ENCODE data around the gene PAPPA.

Gene PAPPA

DNA sequence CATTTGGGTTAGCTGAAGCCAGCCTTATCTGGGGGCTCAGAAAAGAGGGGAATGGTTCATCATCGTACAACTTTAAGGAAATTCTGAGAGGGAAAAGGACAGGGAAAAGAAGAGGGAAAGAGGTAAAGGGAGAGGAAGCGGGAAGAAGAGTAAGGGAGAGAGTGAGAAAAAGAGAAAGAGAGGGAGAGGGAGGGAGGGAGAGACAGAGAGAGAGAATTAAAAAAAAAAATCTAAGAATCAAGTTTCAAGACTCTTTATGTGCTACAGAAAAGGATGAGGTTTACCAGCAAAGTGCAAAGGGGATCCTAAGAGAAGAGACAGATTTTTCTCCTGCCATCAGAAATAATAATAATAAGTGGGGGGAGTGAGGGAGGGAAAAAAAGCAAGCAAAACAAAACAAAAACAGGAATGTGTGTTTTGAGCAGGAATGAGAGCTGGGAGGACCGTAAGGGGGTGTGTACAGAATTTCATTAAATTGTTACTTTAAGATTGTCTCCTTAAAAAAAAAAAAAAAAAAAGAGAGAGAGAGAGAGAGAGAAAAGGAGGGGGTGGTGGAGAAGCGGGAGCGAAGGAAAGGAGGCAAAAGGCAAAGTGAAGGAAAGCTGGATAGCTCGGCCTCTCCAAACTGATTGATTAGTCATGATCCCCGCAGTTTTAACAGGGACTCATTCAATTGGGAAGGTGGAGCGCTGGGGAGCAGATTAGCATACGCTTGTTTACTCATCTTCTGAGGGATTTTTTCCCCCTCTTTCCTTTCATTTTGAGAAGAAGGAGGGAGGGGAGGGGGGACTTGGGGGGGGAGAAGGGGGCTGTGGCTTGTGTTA, 438 bp upstream of the PAPPA start:
- peak; percentile 80 for DNase-seq (ENCODE audit: low read depth)

DNA sequence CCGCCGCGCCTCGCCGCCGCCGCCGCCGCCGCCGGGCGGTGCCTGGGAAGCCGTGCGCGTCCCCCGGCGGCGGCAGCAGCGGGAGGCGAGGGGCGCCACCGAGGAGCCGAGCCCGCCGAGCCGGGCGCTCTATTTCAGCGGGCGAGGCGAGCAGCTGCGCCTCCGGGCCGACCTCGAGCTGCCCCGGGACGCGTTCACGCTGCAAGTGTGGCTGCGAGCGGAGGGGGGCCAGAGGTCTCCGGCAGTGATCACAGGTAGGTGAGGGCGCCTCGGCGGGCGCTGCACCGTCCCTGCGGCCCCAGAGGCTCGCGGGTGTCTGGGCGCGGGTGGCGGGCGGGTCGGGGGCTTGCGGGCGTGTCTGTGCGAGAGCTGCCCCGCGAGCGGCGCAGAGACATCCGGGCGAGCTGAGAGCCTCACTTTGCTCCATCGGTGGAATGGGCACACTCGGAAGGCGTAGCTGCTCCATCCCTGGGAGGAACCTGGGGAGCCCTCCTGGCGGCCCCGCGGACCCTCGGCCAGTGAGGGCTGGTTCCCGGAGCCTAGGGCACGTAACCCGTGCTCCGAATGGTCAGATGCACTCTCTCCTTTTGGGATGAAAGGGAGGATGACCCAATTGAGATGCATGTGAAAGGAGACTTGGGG, 864 bp downstream of the PAPPA start:
- DNase-seq (ENCODE audit: low read depth): no peak

DNA sequence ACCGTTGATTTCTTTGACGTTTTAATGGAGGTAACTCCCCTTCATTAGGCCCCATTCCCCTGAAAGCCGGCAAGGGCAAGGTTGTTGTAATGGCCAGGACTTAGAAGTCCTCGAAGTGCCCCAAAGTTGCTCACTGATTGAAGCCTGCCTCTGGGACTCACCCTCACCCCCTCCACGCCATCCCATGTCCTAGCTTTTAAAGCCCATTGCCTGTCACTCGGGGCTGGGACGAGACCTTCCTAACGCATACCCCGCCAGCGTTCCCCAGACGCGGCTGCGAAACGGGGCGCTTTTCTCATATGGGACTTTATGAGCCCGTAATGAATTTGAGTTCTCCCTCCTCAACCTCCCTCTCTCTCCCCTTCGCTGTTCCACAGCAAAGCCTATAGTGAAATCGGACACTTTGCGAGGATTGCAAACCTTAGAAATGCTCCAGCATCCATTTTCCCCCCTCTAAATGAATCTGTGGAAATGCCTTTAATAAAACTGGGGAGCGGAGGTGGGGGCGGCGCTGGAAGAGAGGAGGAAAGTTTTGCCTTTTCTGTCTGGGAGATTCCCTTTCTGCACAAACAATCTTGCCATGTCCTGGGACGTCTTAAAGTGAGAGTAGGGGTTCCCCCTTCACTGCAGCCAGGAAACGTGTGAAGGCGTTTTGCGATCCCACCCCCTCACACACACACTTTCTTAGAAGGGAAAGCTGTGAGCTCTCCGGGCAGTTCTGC, 1.5 kb downstream of the PAPPA start:
- DNase-seq (ENCODE audit: low read depth): peak; percentile 55

DNA sequence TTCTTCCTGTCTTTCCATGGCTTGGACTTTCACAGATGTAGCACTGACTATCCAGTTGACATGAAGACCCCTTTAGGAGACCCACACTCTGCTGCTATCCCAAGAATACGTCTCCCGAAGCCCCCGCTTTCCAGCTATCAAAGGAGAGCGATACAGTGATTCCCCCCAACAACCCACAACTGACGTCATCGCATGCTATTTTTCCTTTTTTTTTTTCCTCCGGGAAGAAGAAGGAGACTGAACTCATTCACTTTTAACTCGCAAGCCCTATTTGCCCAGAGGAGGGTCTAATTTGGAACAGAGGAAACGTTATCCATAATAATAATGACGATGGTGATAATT, 2.1 kb downstream of the PAPPA start:
- peak; percentile 38 for DNase-seq (ENCODE audit: low read depth)

DNA sequence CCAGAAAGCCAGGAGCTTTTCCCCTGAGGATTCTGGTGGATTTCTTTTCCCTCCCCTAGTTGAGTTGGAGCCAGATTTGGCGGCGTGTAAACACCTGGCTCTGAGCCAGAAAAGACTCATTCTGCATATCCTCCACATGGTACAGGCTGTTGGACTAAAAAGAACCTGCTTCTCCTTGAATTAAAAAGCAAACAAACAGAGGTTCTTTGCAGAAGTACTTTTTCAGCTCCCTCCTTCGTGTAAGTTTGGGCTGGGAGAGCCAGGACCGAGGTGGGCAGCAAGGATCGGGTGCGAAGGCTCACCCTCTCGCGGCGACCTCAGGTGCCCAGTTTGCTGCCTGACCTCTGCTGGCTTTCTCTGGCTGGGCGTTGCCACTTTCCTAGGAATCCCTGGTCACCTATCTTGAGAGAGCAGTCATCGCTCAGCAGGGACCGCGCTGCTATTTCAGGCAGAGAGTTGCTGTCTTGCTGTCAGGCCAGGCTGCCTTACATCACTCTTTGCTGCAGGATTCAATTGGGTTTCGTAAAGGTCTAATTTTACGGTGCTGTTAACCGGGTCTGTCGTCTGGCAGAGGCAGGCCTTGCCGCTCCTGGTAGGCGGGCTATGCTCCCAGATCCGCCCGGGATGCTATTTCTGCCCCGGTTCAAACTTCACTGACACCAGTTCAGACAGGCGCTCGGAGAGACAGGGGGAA, 3.2 kb downstream of the PAPPA start:
- peak; percentile 89 for DNase-seq (ENCODE audit: low read depth)

DNA sequence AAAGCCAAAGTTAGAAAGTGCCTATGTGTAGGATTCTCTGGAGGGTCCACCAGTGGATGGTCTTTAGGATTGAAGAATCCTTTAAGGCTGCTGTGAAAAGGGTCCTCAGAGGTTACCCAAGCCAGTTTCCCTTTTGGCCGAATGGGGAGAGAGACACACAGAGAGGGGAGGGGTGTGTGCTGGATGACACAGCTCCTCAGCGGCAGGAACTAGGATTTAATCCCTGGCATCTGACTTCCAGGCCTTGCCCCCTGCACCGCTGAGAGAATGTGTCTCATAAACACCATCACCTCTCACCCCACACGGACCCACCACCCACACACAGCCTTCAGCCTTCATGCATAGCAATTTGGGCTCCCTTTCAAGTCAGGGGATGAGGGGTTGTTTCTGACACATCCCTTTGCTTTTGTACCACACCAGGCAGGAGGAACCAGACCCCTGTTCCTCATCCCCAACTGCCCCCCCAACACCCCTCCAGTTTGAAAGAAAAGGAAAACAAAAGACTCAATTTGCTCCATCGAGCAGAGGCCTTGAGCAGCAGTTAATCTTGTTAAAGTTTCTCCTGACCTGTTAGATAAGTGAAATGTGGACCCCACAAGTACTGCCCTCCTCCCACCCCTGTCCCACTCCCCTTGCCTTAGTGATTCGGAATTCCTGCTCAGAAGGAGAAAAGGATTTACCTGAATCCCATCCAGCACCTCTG, 4.0 kb downstream of the PAPPA start:
- DNase-seq (ENCODE audit: low read depth): peak; percentile 48

DNA sequence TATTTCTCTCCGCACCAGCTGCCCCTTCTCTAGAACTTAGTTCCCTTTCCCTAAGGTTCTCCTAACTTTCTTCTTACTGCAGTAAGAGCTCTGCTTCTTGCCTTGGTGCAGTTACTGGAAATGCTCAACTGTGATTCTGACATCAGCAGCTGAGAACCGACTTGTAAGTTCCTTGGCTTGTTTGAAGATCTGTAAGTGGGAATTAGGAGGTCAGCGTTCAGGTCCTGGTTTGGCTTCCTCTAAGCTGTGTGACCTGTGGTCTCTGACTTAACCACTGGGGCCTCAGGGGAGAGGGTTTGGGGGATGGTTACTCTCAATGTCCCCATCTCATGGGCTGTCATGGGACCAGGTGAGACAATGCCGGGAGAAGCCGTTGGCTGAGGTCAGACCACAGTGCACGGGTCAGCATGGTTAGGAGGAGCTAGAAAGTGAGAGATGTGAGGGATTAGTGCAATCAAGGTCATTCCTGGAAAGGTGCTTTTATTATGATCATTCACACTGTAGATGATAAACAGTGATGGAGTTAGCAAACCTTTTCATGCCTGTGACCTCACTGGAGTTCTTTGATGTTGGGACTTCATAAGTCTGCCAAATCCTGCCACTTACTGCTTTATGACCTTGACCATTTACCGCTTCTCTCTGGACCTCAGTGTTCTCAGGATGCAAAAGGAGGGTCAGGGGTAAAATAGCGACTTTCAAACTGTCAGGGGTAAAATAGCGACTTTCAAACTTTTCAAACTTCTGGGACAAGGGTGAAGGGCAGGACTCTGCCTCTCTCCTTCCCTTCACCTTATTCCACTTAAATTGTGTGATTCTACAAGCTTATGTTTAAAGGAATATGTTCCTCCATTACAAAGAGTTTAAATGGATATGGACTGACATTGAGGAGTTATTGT, 7.3 kb downstream of the PAPPA start:
- no peak for DNase-seq (ENCODE audit: low read depth)

DNA sequence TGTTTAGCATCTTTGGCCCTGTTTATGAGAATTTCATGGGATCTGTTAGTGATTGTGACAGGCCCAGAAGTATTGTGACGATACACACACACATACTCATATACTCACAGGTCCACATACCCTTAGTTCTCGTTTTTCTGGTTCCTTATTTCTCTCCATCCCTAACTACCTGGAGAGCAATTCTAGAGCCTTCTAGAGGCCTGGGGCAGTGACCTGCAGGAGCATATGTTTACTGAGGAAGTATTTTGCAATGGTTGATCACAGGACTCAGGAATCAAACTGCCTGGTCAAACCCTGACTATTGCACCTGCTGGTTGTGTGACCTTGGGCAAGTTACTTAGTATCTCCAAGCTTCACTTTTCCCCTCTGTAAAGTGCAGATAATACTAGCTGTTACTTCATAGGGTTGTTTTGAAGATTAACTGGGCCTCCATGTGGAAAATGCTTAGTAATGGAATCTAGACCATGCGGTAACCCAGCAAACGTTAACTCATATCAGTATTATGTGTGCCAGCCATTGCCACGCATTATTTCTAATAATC, 8.7 kb downstream of the PAPPA start:
- DNase-seq (ENCODE audit: low read depth): no peak

DNA sequence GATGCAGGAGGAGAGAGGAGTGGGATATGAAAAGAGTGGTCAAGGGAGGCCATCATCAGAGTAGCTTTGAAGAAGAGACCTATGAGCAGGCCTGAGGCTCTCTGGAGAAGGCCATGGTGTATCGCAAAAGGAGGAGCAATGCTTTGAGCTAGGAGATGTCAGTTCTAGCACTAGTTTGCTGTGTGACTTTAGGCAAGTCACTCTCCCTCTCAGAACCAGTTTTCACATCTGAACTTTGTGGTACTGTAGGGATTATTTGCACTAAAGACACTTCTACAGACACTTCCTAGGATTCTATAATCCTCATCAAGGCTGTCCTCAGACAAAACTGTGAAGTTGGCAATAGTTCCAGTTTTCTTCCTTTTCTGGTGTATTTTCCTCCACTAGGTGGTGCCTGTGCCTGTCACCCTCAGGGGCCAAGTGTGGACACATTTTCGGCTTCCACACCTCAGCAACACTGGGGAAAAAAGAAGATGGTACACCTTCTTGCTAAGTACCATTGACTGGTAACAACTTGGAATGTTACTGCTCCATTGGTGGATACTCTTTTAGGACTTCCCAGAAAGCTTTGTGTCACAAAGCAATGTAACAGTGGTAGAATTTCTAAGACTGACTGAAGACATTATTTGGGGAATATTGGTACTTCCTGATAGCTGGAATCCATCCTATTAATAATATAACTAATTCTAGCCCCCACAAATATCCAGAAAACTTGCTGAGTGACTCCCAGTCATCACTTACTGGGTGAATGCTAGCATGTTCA, 9.9 kb downstream of the PAPPA start:
- DNase-seq (ENCODE audit: low read depth): no peak

DNA sequence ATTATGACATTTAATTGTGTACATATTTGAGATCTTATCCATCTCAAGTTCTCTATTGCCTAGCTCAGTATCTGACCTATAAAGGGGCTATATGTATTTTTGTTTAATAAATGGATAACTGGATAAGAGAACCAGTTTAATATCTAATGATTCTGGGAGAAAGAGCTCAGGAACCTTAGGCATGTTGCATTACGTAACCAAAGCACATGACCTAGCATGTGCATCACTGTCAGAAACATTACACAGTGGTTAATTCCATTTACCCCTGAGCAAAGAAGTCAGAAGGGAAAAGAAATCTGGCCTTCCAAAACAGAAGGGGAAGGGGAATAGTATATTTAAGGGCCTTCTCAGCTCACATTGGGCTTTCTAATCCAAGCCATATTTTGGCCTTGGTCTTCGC, 12.3 kb downstream of the PAPPA start:
- DNase-seq (ENCODE audit: low read depth): peak; percentile 32

DNA sequence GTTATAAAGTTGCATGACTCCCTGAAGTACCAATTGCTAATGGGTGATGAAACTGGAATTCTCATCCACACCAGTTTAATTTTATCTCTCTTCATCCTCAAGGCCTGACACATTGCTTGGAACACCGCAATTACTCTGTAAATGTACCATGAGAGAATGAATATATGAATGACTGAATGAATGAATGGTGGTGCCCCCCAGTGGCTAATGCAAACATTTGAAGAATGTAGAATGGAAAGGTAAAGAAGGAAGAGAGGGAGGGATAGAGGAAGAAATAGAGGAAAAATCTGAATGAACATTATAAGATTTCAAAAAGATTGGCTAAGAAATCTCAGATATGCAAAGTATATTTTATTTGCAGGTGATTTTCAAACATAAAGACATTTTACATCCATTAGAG, 13.1 kb downstream of the PAPPA start:
- DNase-seq (ENCODE audit: low read depth): no peak

DNA sequence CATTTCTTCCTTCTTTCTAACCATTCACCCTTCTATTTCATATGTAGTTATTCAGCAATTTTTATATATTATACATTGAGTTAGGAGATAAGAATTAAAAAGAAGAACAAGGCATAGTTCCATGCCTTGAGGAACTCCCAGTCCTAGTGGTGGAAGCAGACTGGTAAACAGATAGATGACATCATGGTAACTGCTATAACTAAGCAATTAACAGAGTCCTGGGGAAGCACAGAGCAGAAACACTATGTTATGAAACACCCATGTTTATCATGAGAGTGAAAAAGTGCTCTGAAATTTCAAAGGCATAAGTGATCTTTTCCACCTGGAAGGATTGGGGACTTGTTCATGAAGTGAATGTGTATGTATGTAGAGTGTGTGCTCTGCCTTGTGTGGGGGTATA, 14.6 kb downstream of the PAPPA start:
- no peak for DNase-seq (ENCODE audit: low read depth)

DNA sequence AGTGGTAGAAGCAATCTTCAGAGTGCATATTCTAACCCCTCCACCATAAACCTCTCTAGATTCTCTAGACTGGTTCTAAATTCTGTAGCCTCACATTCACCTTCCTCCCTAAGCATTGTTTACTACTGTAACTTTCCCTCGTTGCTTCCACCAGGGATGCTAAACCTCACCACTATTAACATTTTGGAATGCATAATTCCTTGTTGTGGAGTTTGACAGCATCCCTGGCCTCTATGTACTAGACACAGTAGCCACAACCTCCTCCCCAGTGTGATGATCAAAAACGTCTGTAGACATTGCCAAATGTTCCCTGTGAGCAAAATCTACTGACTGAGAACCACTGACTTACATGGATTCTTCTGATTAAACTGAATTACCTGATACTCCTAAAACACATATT, 18.6 kb downstream of the PAPPA start:
- no peak for DNase-seq (ENCODE audit: low read depth)

DNA sequence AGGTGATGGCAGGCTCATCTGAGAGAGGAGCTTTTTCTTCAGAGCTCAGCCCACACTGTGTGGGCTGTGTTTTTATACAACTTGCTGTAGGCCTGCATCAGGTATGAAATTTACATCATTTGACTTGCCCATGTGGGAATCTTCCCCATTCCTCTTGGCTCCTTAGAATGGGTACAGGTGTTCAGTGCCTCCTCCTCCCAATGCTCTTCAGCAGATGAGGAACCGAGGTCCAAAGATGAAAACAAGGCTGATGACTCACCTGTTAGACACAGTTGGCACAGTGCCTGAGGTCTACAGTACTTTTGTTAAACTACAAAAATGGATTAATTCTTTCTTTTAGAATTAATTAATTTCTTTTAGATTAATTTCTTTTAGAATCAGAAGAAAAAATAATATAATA, 20.8 kb downstream of the PAPPA start:
- DNase-seq (ENCODE audit: low read depth): no peak

DNA sequence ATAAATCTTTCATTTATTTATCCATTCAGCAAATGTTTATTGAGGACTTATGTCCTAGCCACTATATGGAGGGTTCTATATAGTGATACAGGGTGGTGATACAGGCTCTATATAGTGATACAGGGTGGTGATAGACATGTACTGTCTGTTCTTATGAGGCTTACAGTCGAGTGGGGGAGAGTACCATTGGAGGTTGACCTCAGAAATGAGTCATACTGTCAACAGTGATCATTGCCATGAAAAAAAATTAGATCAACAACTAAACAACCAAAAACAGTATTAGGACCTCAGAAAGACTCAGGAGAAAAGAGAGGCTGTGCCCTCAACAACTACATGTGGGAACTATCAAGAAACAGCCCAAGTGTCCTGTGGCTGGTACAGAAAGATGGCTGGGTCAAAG, 22.0 kb downstream of the PAPPA start:
- DNase-seq (ENCODE audit: low read depth): no peak

DNA sequence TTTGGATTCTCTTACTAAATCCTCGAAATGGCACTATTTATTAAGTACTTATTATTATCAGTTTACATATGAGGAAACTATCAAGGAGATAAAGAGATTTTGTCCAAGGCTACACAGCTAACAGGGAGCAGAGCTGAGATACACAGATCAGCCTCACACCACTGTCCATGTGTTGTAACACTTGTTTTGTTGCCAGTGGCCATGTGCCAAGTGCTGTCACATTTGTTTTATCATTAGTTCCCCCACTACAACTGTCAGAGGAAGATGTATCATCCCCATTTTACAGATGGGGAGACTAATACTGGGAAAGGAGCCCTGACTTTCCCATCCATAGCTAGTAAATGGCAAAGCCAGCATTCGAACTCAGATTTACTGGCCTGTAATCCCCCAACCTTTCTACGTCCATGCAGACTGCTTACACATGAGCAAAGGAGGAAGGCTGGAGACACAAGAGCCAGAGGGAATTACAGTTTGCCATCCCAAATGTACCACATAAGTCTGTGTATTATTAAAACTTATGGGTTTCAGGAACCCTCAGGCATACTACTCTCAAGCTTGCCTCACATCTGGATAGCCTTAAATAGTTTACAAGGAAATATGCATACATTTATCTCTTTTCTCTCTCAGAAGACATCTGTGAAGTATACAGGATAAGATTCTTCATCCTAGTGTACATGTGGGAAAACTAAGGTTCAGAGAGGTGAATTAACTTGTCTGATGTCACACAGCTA, 25.1 kb downstream of the PAPPA start:
- no peak for DNase-seq (ENCODE audit: low read depth)

DNA sequence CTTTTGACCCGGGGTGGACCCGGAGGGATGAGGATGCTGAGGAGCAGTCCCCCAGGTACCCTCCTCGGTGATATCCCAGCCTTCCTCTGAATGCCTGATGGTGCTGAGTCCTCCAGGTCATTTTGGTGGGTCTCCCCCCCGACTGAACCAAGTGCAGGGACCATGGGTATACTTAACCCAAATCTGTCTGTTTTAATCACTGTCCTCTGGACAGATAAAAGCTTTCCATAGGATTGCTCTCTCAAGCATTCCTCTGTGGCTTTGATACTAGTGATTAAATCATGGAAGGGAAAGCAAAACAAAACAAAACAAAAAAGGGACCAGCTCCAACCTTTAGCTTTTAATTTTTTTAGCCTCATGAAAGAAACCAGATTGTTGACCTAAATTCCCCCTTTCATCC, 26.0 kb downstream of the PAPPA start:
- DNase-seq (ENCODE audit: low read depth): no peak

DNA sequence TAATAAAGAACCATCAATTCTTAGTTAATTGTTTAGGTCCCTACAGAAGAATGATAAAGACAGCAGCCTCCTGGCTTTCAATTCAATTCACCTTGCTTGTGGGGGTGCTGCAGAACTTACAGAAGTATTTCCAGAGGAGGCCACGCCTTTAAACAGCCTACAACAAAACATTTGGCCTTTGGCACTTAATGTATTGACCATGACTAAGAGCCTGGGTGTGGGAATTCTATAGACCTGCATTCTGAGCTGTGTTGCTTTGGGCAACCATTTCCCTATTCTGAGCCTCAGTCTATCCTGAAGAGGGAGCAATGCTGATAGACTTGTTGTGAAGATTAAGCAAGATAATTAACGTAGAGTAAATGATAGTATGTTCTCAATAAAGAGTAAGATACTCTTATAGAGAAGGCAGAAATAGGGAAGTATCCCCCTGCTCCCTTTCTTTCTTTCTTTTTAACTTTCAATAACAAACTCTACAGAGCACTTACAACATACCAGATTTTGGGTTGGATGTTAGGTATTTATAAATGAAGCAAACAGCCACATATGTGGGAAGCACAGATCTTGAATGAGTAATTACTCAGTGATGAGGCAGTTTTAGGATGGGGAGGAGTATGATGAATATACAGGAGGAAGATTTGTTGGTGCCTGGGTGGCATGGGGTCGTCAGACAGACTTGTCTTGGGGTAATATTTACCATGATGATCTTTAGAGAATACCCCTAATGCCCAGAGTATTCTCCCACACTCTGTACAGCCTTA, 28.4 kb downstream of the PAPPA start:
- no peak for DNase-seq (ENCODE audit: low read depth)
